Measurements from ENCODE around the gene KRT12.
A peak's percentile ranks its signal among the peaks of the same experiment; 100 is the strongest.

Gene KRT12

DNA sequence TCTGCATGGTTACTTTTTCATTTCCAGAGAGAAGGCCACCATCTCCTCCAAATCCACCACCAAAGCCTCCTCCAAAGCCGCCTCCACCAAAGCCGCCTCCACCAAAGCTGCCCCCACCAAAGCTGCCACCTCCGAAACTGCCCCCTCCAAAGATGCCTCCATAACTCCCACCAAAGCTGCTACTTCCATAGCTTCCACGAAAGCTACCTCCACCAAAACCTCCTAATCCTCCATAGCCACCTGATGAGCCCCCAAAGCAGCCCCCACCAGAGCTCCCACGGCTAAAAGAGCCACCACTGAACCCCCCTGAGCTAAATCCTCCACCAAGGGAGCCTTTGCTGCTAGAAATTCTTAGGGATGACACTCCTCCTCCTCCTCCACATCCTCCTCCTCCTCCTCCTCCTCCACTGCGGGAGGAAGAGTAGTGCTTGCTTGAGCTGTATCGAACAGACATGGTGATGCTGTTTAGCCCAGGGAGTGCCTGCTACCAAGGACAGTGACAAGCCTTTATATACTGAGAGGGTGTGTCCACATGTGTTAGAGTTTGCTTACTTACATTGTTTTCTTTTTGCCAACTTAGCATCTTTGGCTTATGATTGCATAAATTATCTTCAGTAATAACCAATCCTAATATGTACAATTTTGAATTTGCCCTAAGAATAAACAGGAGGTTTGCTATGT, 44.8 kb downstream of the KRT12 start, which contains the start of gene KRT10:
KRT10 (minus strand) TSS at position 483 of the 681 bp plus-strand sequence; CDS start at position 454, 29 bp downstream.
- Histone ChIP-seq H3K9me3 (no peaks in the 10 kb centered on the region), H3K27me3 (no peaks in the 10 kb centered on the region), H3K4me1 (peaks cover 0 to 14% (median 3%) of the 10 kb centered on the region in 4 donors), H3K27ac (no peak within 1 kb of the TSS), H3K4me3 (no peak within 1 kb of the TSS), H3K36me3 (peaks cover 0 to 7% (median 6%) of the 10 kb centered on the region in 3 donors)
- TF ChIP-seq, protein P1, sequence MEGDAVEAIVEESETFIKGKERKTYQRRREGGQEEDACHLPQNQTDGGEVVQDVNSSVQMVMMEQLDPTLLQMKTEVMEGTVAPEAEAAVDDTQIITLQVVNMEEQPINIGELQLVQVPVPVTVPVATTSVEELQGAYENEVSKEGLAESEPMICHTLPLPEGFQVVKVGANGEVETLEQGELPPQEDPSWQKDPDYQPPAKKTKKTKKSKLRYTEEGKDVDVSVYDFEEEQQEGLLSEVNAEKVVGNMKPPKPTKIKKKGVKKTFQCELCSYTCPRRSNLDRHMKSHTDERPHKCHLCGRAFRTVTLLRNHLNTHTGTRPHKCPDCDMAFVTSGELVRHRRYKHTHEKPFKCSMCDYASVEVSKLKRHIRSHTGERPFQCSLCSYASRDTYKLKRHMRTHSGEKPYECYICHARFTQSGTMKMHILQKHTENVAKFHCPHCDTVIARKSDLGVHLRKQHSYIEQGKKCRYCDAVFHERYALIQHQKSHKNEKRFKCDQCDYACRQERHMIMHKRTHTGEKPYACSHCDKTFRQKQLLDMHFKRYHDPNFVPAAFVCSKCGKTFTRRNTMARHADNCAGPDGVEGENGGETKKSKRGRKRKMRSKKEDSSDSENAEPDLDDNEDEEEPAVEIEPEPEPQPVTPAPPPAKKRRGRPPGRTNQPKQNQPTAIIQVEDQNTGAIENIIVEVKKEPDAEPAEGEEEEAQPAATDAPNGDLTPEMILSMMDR (IDR thresholded peaks at IDR 0.05) = no peak
- intact Hi-C loops (cut with DNase I; ENCODE audit: low total_unique reads) = no loop called here
- no peak for DNase-seq

DNA sequence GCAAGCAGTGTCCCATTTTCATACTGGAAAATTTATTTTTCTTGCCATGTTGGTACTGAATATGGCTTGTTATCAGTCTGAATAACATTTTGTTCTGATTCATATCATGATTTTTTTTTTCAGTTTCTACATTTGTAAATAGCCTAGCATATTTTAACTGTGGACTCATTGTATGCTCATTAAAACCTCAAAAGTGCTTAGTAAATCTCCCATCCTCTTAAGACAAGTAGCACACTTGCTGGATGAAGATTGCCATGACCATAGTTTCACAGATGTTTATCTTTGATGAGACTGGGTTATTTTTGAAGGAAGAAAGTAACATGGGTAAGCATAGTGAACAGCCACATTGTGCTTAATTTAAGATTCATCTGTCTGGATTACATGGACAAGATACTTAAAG, 45.5 kb downstream of the KRT12 start:
- Histone ChIP-seq H3K36me3 (peaks cover 0 to 14% (median 11%) of the 10 kb centered on the region in 3 donors), H3K4me3 (no peak overlapping the region), H3K9me3 (no peaks in the 10 kb centered on the region), H3K27me3 (no peaks in the 10 kb centered on the region), H3K4me1 (peaks cover 0 to 14% (median 3%) of the 10 kb centered on the region in 4 donors), H3K27ac (no peak overlapping the region)
- TF ChIP-seq, protein P1 (IDR thresholded peaks at IDR 0.05) = no peak
- no peak for DNase-seq
- intact Hi-C loops (cut with DNase I; ENCODE audit: low total_unique reads) = no loop called here

DNA sequence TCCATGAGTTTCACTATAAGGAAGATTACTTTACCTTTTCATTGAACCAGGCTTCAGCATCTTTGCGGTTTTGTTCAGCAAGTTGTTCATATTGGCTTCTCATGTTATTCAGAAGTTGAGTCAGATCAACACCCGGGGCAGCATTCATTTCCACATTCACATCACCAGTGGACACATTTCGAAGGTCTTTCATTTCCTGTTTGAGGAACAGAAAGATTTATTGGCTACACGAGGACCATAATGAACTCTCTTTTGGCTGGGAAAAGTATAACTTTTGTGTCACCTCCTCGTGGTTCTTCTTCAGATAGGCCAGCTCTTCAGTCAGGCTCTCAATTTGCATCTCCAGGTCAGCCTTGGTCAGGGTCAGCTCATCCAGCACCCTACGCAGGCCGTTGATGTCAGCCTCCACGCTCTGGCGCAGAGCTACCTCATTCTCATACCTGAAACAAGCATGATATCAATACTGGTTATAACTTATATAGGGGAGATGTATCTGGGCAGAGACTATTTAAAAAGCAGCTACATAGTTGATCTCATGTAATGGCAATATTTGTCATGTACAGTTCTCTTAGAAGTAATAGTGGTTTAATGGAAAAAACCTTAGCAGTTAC, 46.7 kb downstream of the KRT12 start:
- intact Hi-C loops (cut with DNase I; ENCODE audit: low total_unique reads) = no loop called here
- no peak for DNase-seq
- Histone ChIP-seq H3K27ac (no peak overlapping the region), H3K4me3 (no peak overlapping the region), H3K9me3 (no peaks in the 10 kb centered on the region), H3K4me1 (peaks cover 0 to 14% (median 3%) of the 10 kb centered on the region in 4 donors), H3K27me3 (no peaks in the 10 kb centered on the region), H3K36me3 (peaks cover 0 to 14% (median 11%) of the 10 kb centered on the region in 3 donors)
- TF ChIP-seq, protein P1 (IDR thresholded peaks at IDR 0.05) = no peak

DNA sequence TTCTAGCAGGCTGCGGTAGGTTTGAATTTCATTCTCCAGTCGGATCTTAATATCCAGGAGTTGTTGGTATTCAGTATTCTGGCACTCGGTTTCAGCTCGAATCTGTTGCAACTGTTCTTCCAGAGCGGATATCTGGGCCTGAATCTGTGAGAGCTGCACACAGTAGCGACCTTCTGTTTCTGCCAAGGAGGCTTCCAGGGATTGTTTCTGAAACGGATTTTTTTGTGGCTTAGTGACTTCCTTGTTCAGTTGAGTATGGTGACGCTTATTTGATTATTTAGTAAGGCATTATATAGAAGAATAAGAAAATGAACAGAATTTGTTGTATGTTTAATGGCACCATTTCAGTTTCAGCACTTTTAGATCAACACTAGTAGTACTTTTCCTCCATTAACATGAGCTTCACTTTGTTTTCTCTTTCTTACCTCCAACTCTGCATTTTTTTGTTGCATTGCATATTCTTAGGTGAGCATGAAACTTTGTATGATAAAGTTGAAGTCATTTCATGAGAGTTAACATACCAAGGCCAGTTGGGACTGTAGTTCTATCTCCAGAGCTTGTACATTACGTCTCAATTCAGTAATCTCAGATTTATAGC, 47.4 kb downstream of the KRT12 start:
- TF ChIP-seq, protein P1 (IDR thresholded peaks at IDR 0.05) = no peak
- Histone ChIP-seq H3K27ac (peak overlapping the region; percentile 74 to 88), H3K27me3 (no peaks in the 10 kb centered on the region), H3K36me3 (peaks cover 0 to 14% (median 11%) of the 10 kb centered on the region in 3 donors), H3K4me1 (peaks cover 0 to 14% (median 3%) of the 10 kb centered on the region in 4 donors), H3K9me3 (no peaks in the 10 kb centered on the region), H3K4me3 (peak overlapping the region; percentile 60 to 77)
- DNase-seq = peak in 1 of 2 donors; percentile 38
- intact Hi-C loops (cut with DNase I; ENCODE audit: low total_unique reads) = no loop called here

DNA sequence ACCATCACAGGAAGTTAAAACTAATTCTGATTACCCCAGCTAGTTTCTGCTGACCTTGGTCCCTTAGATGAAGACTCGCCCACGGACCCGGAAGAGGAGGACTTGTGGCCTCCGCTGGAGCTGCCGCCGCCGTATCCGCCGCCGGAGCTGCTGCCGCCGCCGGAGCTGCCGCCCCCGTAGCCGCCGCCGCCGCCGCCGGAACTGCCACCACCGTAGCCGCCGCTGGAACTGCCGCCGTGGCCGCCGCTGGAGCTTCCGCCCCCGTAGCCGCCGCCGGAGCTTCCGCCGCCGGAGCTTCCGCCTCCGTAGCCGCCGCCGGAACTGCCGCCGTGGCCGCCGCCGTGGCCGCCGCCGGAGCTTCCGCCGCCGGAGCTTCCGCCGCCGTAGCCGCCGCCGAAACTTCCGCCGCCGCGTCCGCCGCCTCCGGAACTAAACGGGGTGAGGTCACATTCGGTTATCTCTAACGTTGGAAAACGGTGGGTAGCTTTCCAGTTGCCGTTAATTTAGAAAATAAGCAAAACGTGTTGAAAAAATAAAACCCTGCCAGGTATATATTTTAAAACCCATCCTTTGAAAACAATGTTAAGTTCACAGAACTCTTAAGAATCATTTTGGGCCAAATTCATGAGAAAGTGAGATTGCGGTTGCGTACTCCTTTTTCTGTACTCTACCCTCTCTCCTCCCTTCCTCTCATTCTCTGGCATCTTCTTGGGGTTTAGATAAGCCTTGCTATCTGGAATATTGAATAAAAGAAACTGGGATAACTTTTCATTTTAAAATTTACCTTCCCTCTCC, 48.1 kb downstream of the KRT12 start:
- TF ChIP-seq, protein P1 (IDR thresholded peaks at IDR 0.05) = peak in 1 of 2 experiments; percentile 12
- Histone ChIP-seq H3K4me3 (peak overlapping the region; percentile 60 to 77), H3K36me3 (peaks cover 0 to 14% (median 11%) of the 10 kb centered on the region in 3 donors), H3K27ac (peak overlapping the region; percentile 74 to 88), H3K27me3 (no peaks in the 10 kb centered on the region), H3K9me3 (no peaks in the 10 kb centered on the region), H3K4me1 (peaks cover 0 to 14% (median 3%) of the 10 kb centered on the region in 4 donors)
- DNase-seq = peak; percentile 56 to 88
- intact Hi-C loops (cut with DNase I; ENCODE audit: low total_unique reads) = no loop called here
